Measurements from ENCODE around the gene CDSN. TPM values are rescaled to one million over a fixed set of nuclear protein-coding genes. Genes with fewer than 3 reads are reported as not detected.
A peak's percentile ranks its signal among the peaks of the same experiment; 100 is the strongest.

The CDSN gene
- total RNA-seq, 1 donor from 2014 or later, result not detected

GRCh38 chr6:31131595-31131994 lies 11.3 kb upstream of the CDSN start:
- H3K4me3 ChIP-seq (ENCODE audit: low read depth, low read length), result no peak overlapping the region
- TF ChIP-seq CTCF (conservative IDR thresholded peaks at IDR 0.05; ENCODE audit: low read depth, low read length), result no peak
- DNase-seq (ENCODE audit: low read depth), result no peak

- no peak for DNase-seq (ENCODE audit: low read depth)
- TF ChIP-seq CTCF (conservative IDR thresholded peaks at IDR 0.05; ENCODE audit: low read depth, low read length), result no peak
- no peak overlapping the region for H3K4me3 ChIP-seq (ENCODE audit: low read depth, low read length)
Observed at GRCh38 chr6:31130751-31131150, 10.5 kb upstream of the CDSN start.

GRCh38 chr6:31129130-31129529 lies 8.9 kb upstream of the CDSN start:
- no peak overlapping the region for H3K4me3 ChIP-seq (ENCODE audit: low read depth, low read length)
- no peak for DNase-seq (ENCODE audit: low read depth)
- TF ChIP-seq CTCF (conservative IDR thresholded peaks at IDR 0.05; ENCODE audit: low read depth, low read length), result no peak

GRCh38 chr6:31128093-31128676 lies 7.9 kb upstream of the CDSN start:
- no peak overlapping the region for H3K4me3 ChIP-seq (ENCODE audit: low read depth, low read length)
- DNase-seq (ENCODE audit: low read depth), result no peak
- TF ChIP-seq CTCF (conservative IDR thresholded peaks at IDR 0.05; ENCODE audit: low read depth, low read length), result peak; percentile 83

- TF ChIP-seq CTCF (conservative IDR thresholded peaks at IDR 0.05; ENCODE audit: low read depth, low read length), result no peak
- H3K4me3 ChIP-seq (ENCODE audit: low read depth, low read length), result no peak overlapping the region
- DNase-seq (ENCODE audit: low read depth), result no peak
Observed at GRCh38 chr6:31126396-31127175, 6.3 kb upstream of the CDSN start.

- DNase-seq (ENCODE audit: low read depth), result no peak
- TF ChIP-seq CTCF (conservative IDR thresholded peaks at IDR 0.05; ENCODE audit: low read depth, low read length), result no peak
- no peak overlapping the region for H3K4me3 ChIP-seq (ENCODE audit: low read depth, low read length)
Observed at GRCh38 chr6:31125586-31126363, 5.5 kb upstream of the CDSN start.

All from epithelial cell of proximal tubule (primary cell).